SKM-1 treated with dmso at 0.1 percent for 144 hours (cell line): ENCODE measurements around the gene TSPEAR.
"Not testable (repeated sequence)": the region's sequence is repeated elsewhere in the genome, so short reads cannot be mapped to it uniquely, and the experiment has no call there.

Experiments
- DNase-seq: peaks from one replicate; lab custom pipeline; 2025; ENCODE audit not compliant: unreplicated experiment; lab: John Stamatoyannopoulos, UW

Gene TSPEAR

DNA sequence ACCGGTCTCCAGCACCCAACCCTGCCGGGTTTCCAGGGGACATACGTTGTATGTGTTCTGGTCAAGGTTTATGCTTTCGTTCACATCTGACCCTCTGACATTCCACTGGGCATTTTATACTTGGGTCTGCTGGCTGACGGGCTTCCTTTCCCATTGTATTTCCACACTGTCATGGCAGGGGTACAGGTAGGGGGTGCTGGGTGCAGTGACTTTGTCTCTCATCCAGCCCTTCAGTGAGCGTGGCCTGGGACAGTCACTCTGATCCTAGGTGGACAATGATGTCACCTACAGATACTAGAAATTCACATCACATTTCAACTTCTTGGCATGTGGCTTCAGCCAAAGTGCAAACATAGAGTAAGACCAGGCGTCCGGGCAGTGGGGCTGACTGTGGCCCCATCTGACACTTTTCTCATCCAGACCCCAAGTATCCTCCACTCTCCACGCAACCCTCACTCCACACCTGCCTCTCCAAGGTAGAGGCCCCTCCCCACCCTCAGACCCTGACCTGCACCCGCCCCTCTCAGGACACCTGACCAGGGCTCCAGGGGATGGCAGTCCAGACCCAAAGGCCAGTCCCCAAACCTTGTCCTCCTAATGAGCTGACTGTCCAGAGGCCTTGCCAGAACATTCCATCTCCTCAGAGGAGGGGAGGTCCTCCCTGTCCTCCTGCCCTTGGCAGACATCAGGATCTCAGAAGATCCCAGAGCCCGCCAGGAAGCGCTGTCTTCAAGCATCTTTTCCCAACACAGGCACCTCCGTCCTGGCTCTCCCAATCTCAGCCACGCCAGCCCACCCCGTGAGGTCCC, 75.0 kb downstream of the TSPEAR start:
- DNase-seq = no peak

DNA sequence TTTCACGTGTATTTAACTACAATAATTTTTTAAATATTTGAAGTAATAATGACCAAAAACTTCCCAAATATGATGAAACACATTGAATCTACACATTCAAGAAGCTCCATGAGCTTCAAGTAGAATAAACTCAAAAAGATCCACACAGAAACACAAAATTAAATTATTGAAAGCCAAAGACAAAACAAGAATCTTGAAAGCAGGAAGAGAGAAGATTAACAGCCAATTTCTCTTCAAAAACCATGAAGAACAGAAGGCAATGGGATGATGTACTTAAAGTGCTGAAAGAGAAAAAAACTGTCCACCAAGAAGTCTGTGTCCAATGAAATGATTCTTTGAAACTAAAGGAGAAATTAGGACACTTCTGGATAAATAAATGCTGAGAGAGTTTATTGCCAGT, 79.3 kb downstream of the TSPEAR start:
- DNase-seq = no peak

DNA sequence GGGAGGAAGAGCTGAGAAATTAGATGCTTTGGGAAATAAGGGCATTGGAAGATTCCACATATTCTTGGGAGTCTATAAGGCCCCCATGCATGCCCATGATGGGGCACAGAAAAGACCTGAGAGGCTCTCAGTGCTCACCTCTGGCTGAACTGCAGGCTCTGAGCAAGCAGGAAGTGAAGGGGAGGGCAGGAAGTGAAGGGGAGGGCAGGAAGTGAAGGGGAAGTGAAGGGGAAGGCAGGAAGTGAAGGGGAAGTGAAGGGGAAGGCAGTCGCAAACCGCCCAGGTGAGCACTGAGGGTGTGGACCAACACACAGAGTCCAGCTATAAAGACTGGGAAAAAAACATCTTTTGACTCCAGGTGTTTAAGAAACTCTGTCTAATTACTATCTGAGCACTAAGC, 80.9 kb downstream of the TSPEAR start:
- DNase-seq = no peak

DNA sequence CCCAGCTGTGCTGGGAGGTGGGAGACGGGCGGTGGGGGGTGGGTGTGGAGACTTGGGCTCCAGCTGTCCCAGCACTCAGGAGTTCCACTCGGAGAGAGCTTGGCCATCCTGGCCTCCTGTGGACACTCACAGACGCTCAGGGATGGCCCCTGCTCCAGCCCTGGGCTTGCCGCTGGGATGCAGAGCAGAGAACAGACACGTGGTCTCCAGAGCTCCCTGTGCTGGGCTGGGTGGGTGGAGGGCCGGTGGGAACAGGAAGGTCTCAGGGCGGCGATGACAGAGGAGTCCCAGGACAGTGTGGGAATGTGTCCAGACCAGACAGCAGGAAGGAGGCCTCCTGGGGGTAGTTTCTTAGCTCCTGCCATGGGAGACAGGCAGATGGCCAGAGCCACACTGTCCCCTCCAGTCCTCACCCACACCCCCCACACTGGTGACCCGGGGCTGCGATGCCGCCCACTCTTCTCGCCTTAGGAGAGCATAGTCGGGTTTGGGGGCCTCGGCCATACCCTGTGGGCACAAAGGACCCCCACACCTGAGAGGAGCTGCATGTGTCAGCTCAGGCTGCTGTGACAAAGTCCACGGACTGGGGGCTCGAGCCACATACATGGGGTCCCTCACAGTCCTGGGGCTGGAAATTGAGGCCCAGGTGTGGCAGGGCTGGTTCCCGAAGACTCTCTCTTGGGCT, 82.5 kb downstream of the TSPEAR start:
- DNase-seq = no peak

DNA sequence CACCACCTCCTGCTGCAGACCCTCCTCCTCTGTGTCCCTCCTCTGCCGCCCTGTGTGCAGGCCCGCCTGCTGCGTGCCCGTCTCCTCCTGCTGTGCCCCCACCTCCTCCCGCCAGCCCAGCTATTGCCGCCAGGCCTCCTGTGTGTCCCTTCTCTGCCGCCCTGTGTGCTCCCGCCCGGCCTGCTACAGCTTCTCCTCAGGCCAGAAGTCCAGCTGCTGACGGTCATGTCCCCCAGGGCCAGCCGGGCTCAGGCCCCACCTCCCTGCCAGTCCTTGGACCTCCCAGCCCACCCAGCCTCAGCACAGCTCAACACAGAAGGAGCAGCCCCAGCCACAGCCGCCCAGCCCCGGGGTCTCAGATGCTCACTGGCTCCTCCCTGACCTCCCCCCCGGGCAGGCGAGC, 83.5 kb downstream of the TSPEAR start:
- DNase-seq = not testable (repeated sequence)

DNA sequence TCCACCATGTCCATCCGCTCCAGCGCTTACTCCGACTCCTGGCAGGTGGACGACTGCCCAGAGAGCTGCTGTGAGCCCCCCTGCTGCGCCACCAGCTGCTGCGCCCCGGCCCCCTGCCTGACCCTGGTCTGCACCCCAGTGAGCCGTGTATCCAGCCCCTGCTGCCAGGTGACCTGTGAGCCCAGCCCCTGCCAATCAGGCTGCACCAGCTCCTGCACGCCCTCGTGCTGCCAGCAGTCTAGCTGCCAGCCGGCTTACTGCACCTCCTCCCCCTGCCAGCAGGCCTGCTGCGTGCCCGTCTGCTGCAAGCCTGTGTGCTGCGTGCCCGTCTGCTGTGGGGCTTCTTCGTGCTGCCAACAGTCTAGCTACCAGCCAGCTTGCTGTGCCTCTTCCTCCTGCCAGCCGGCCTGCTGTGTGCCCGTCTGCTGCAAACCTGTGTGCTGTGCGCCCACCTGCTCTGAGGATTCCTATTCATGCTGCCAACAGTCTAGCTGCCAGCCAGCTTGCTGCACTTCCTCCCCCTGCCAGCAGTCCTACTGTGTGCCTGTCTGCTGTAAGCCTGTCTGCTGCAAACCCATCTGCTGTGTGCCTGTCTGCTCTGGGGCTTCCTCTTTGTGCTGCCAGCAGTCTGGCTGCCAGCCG, 84.1 kb downstream of the TSPEAR start:
- DNase-seq = not testable (repeated sequence)

DNA sequence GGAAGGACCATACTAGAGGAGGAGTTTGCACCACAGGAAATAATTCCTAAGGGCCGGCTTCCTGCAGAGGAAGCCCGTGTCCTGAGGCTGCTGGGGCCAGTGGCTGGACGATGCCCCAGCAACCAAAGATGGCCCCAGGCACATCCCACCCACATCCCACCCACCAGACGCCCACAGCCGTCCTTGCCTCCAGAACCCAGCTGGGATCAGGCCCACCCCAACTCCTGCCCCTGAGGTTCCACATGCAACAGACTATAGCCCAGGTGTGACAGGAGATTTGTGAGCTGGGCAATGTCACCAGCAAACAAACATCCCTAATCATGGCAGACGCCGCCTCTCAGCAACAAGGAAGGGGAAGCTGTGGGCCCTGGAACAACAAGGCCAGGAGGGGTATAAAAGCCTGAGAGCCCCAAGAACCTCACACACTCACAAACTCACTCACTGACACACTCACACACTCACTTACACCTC, 84.7 kb downstream of the TSPEAR start, which contains the start of gene KRTAP10-9:
KRTAP10-9 (plus strand) TSS at position 421 of the 471 bp plus-strand sequence. CDS start 79 bp downstream, outside the sequence.
- DNase-seq = no peak

DNA sequence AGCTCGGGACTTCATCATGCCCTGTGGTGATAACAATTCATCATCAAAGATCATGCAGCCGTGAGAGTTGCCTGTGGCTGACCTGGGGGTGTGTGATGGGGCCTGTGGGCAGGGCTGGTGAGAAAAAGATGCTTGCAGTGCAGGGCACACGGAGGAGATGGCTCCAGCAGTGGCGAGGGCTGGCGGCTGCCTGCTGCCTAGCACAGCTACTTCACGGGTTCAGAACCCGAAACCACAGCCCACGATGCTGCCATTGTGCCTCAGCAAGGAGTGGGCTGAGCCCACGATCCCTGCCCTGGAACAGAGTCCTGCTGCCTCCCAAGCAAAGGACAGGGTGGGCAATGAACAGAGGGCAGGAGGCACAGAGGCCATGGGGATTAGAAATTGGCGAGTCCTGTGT, 85.1 kb downstream of the TSPEAR start:
- DNase-seq = no peak

DNA sequence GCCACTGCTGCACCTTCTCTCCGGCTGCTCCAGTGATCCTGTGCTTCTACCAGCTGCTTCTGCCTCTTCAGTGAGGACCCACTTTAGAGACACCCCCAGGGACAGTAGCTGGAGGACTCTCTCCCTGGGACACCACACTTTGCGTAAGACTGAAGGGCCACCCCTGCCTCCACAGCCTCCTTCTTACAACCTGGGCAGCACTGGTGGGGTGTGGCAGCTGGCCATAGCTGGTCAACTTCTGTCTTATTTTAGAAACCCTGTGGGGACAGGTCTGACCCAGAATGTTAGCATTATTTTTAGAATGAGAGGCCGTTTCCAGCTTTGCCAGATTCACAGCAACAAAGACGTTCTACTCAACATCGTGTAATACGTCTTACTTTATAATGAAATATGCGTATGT, 85.6 kb downstream of the TSPEAR start:
- DNase-seq = no peak

DNA sequence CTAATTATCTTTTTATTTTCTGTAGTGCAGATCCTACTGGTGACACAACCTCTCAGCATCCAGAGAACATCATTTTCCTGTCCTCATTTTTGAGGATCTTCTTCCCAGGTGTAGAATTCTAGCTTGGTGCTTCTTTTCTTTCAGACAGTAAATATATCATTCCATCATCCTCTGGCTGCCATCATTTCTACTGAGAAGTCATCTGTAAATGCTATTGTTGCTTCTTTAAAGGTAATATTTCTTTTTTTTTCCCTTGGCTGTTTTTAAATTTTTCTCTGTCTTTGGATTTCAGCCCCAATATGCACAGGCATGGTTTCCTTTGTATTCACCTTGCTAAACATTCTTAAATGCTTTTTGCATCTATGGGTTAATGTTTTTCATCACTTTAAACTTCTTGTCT, 87.8 kb downstream of the TSPEAR start:
- DNase-seq = no peak

DNA sequence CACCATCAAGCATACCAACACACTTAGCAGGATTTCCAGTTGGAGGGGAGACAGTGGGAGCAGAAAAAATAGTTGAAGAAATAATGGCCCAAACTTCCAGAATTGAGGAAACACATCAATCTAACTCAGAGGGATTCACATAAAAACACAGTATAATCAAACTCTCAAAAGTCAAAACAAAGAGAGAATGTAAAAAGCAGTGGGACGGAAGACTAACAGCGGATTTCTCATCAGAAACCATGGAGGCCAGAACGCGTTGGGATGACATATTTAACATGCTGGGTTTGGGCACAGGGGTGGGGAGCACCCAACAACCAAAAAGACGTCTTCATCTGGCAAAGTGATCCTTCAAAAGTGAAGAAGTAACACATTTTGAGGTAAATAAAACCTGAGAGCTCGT, 91.5 kb downstream of the TSPEAR start:
- DNase-seq = no peak

DNA sequence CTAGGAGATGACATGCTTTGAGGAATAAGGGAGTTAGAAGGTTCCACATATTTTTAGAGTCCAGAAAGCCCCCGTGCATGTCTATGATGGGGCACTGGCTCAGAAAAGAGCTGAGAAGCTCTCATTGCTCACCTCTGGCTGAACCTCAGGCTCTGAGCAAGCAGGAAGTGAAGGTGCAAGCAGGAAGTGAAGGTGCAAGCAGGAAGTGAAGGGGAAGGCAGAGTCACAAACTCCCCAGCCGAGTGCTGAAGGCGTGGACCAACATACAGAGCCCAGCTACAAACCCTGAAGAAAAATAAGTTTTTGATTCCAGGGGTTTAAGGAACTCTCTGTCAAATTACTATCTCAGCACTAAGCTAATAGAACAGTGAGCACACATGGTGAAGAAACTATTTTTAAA, 92.5 kb downstream of the TSPEAR start:
- DNase-seq = no peak

DNA sequence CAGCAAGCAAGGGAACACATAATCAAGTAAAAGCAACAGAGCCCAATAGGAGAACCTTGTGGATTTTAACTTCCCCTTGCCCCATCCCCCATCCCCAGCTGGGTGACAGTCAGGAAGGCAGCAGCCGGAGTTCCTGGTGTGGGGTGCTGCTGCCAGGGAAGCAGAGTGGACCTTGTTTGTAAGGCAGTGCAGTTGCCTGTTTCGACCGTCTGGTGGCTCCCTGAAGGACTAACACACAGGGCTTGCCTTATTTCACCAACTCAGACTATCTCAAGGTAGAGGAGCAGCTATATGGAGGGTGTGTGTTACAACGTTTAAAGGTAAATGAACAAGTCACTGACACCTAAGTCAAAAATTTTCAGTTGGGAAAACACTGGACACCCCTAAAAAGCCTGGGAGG, 92.9 kb downstream of the TSPEAR start:
- peak; percentile 50 for DNase-seq

DNA sequence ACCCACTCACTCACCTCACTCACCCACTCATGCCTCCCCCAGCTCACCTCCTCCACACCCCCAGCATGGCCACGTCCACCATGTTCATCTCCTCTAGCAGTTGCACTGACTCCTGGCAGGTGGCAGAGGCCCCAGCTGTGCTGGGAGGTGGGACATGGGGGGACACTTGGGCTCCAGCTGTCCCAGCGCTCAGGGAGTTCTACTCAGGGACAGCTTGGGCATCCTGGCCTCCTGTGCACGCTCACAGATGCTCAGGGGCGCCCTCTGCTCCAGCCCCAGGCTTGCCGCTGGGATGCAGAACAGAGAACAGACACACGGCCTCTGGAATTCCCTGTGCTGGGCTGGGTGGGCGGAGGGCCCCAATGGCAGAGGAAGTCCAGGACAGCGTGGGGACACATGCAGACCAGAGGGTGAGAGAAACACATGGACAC, 94.3 kb downstream of the TSPEAR start:
- no peak for DNase-seq

DNA sequence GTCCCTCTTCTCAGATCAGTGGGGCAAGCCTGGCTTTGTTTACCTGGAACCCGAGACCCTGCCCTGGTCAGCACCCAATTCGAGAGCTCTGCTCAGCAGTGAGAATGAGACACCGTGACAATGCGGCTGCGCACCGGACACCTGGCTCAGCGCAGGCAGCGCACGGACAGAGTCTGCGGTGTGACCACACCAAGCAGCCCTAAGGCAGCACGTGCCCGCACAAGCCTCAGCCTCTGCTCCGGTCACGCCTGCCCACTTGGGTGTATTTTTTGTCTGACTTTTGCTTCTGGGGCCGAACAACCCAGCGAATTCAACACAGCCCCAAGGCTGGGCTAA, 94.8 kb downstream of the TSPEAR start:
- no peak for DNase-seq

DNA sequence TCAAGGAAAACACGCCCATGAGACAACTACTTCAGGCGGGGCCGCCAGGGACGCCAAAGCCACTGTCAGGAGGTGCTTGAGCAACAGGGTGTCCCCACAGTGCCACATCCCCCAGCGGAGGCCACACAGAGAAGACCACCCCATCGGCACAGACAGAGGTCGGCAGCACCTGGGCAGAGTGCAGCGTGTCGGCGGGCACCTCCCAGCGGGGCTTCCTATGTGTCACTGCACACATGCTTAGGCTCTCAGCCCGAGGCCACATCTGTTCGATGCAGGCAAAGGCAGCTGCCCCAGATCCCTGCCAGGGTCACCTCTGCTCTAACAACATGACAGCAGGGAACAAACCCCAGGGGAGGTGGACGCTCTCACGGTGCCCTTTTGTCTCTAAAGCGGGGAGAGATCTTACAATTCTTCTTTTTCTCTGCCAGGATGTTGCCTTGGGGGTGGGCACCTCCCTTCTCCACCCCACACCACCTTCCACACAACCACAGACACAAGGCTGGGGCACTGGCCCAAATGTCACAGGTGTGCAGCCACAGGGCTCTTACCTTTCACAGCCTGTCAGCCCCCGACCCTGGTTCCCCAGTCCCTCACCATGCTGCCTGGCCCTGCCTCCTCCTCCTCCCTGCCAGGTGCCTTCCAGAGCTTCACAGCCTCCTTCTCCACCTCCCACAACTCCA, 95.3 kb downstream of the TSPEAR start:
- DNase-seq = no peak

DNA sequence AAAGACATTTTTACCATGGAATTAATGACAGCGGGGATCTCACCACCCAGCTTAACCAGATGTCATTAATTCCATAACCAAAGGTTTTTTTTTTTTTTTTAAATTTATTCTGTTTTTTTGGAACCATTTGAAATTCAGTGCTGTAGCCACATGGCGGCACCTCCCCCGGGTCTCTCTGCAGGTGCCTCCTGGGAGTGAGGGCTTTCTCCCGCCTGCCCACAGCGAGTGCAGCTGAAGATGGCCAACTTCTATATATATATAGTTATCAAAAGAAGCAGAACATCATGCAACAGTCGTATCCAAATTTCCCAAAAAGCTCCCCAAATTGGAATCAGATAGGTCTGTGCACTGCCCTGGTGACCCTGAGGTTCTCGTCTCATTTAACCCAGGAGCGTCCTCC, 95.9 kb downstream of the TSPEAR start:
- DNase-seq = no peak

DNA sequence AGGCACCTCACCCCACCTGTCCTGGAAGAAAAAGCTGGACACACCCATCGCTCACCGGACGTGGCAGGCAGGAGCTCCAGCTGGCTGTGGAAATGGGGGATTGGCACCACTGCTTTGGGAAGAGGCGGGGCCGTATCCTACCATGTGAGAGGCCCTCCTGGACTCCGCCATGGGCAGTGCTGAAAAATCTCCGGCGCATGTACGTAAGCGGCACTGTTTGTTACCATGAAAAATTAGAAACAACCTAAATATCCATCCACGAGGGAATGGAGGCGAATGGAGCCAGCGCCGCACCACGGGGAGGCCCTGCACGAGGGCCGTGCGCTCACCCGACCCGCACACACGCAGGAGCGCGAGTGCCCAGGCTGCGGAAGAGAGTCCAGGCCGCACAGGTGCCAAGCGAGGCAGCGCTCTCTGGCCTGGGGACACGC, 96.4 kb downstream of the TSPEAR start:
- no peak for DNase-seq

DNA sequence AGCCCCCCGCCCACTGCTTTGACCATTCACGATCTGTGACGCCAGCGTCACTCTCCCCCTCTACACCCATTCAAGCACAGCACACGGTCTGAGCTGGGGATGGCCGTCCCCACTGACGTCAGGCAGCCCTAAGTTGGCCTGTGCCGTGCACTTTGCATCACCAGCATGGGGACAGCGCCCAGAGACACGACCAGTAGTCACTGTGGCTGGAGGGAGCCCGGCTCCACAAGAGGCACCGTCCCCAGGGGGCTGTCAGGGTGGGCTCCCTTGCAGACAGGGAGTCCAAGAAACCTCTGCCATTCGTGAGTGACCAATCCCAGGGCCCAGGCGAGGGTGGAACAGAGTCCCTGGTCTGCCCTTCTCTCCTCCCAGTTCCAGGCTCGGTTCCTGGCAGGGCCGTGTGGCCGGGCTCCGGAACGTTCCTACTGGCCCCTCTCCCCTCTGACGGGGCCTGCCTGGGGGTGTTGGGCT, 97.2 kb downstream of the TSPEAR start:
- no peak for DNase-seq

DNA sequence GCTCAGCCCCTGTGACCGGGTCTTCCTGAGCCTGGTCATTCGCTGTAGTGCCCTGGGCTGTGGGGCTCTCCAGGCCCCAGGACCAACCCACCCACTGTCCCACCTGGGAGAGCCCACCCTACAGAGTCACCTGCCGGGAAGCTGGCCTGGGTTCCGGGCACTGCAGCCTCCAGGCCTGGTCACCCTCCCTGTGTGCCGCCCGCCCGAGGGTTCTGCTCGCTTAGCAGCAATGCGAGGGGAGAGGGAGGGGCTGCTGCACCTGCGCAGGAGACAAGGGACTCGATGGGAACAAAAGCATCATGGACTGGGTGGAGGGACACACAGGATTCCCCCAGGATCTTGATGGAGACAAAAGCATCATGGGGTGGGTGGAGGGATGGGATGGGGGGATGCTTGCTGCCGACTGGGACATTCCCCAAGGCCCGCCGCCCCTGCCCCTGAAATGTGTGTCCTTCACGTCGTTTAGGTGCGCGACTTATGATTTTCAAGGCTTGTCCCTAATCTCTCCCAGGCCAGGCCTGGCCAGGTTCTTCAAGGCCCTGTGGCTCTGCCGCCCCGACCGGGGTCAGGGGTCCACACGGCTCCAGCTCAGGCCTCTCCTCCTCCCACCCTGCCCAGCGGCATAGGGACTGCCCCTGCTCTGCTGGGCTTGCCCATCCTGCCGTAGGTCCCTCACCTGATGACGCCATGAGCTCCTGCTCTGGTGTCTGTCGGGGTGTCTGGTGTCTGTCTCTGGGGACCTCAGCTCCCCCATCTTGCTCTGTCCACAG, 97.8 kb downstream of the TSPEAR start:
- no peak for DNase-seq
